Right lung (tissue), 5 donors: ENCODE measurements around the gene FADS2. TPM values are rescaled to one million over a fixed set of nuclear protein-coding genes. Genes with fewer than 3 reads are reported as not detected.
A peak's percentile ranks its signal among the peaks of the same experiment; 100 is the strongest.
"Not testable (repeated sequence)": the region's sequence is repeated elsewhere in the genome, so short reads cannot be mapped to it uniquely, and the experiment has no call there.

Source experiments
- DNase-seq, 2 donors: peaks; one replicate each; pipeline ENCODE4 v3.0.0-alpha.2; 2013
- polyA plus RNA-seq, 5 donors: library from polyadenylated mRNA; unstranded; fragments of 120-200 nt; gene quantifications; one replicate each; pipeline versions ENCODE4 v1.2.1 to v1.2.3, GENCODE V29; 2013; ENCODE audit warnings: inconsistent platforms in 1 of 5, low replicate concordance in 1 of 5; ENCODE audit not compliant: insufficient read length in 5 of 5, insufficient read depth in 1 of 5

FADS2 gene
- polyA plus RNA-seq, 5 donors, result 47.7 to 120 (median 74.9) TPM

- DNase-seq, result no peak
Measured at GRCh38 chr11:61864814-61865775, 37.0 kb downstream of the FADS2 start.

GRCh38 chr11:61866231-61866957, 38.3 kb downstream of the FADS2 start:
- no peak for DNase-seq

- DNase-seq, result no peak
Measured at GRCh38 chr11:61866958-61867343, 38.9 kb downstream of the FADS2 start.

- no peak for DNase-seq
Measured at GRCh38 chr11:61868571-61869428, 40.7 kb downstream of the FADS2 start.

GRCh38 chr11:61869429-61869707, 41.3 kb downstream of the FADS2 start:
- DNase-seq, result no peak

GRCh38 chr11:61869708-61870451, 41.8 kb downstream of the FADS2 start:
- no peak for DNase-seq

- DNase-seq, result no peak
Measured at GRCh38 chr11:61870541-61871031, 42.5 kb downstream of the FADS2 start.

GRCh38 chr11:61871158-61871597, 43.1 kb downstream of the FADS2 start:
- peak; percentile 57 to 62 for DNase-seq

- DNase-seq, result no peak
Measured at GRCh38 chr11:61872935-61873565, 45.0 kb downstream of the FADS2 start.

GRCh38 chr11:61873588-61874376, 45.7 kb downstream of the FADS2 start:
- DNase-seq, result no peak

GRCh38 chr11:61874377-61874809, 46.3 kb downstream of the FADS2 start:
- DNase-seq, result no peak

GRCh38 chr11:61874853-61875252, 46.8 kb downstream of the FADS2 start:
- DNase-seq, result no peak

GRCh38 chr11:61875698-61876097, 47.6 kb downstream of the FADS2 start:
- no peak for DNase-seq

GRCh38 chr11:61879152-61879551, 51.1 kb downstream of the FADS2 start:
- no peak for DNase-seq

GRCh38 chr11:61880031-61880430, 51.9 kb downstream of the FADS2 start:
- no peak for DNase-seq

- no peak for DNase-seq
Measured at GRCh38 chr11:61880454-61880853, 52.4 kb downstream of the FADS2 start.

GRCh38 chr11:61881397-61881796, 53.3 kb downstream of the FADS2 start:
- DNase-seq, result no peak

GRCh38 chr11:61882267-61882666, 54.2 kb downstream of the FADS2 start:
- not testable (repeated sequence) for DNase-seq

- no peak for DNase-seq
Measured at GRCh38 chr11:61882879-61883278, 54.8 kb downstream of the FADS2 start.

GRCh38 chr11:61883327-61883726, 55.2 kb downstream of the FADS2 start:
- no peak for DNase-seq
